Keratinocyte (primary cell): ENCODE data around the gene TENM4. TPM values are rescaled to one million over a fixed set of nuclear protein-coding genes. Genes with fewer than 3 reads are reported as not detected.

Experiments used
- DNase-seq: peaks from one replicate; pipeline ENCODE4 v3.0.0-alpha.2; 2011; ENCODE audit warnings: low read depth, missing footprints, low spot score
- FAIRE-seq: peaks from 2 replicates; lab custom pipeline; 2011; peaks lifted over from hg19 to GRCh38; lab: Jason Lieb, UNC
- H2AFZ ChIP-seq: 2 replicates; pipeline ENCODE4 v1.6.0; 2012; ENCODE audit warnings: low read length, control low read depth, inconsistent platforms; ENCODE audit not compliant: control insufficient read depth
- H3K27ac ChIP-seq: 2 replicates; pipeline ENCODE4 v1.5.1; 2011; ENCODE audit warnings: low read length; ENCODE audit not compliant: control insufficient read depth, insufficient read depth
- H3K27me3 ChIP-seq: 3 replicates; pipeline ENCODE4 v1.6.0; 2011; ENCODE audit warnings: low read length; ENCODE audit not compliant: control insufficient read depth, insufficient read depth; ENCODE audit errors: extremely low read depth
- H3K36me3 ChIP-seq, 2 experiments: 2 replicates in 1 of 2; 3 replicates in 1 of 2; pipeline ENCODE4 v1.5.1; 2011; ENCODE audit warnings: low read length in 2 of 2, mild to moderate bottlenecking in 1 of 2; ENCODE audit not compliant: control insufficient read depth in 2 of 2, insufficient read depth in 2 of 2; ENCODE audit errors: extremely low read depth in 1 of 2
- H3K4me1 ChIP-seq: 3 replicates; pipeline ENCODE4 v1.5.1; 2011; ENCODE audit warnings: low read length; ENCODE audit not compliant: control insufficient read depth, insufficient read depth; ENCODE audit errors: extremely low read depth
- H3K4me2 ChIP-seq: 3 replicates; pipeline ENCODE4 v1.6.0; 2011; ENCODE audit warnings: low read depth, low read length; ENCODE audit not compliant: control insufficient read depth, insufficient read depth; ENCODE audit errors: extremely low read depth
- H3K4me3 ChIP-seq, 3 experiments: fragments of 200-600 bp in 1 of 3; sonication (generic) in 1 of 3; 2 replicates in 2 of 3; 3 replicates in 1 of 3; pipeline ENCODE4 v1.5.1; 2011 to 2016; ENCODE audit warnings: low read length in 3 of 3, mild to moderate bottlenecking in 3 of 3, control low read depth in 2 of 3, inconsistent platforms in 1 of 3, low read depth in 1 of 3, mixed read lengths in 1 of 3, mixed run types in 1 of 3, moderate library complexity in 1 of 3; ENCODE audit not compliant: control insufficient read depth in 2 of 3, insufficient read depth in 2 of 3; ENCODE audit errors: extremely low read depth in 1 of 3
- H3K79me2 ChIP-seq: 2 replicates; pipeline ENCODE4 v1.6.0; 2012; ENCODE audit warnings: low read length; ENCODE audit not compliant: control insufficient read depth, insufficient read depth
- H3K9ac ChIP-seq: 3 replicates; pipeline ENCODE4 v1.6.0; 2011; ENCODE audit warnings: low read length; ENCODE audit not compliant: control insufficient read depth, insufficient read depth; ENCODE audit errors: extremely low read depth
- H3K9me1 ChIP-seq: 3 replicates; pipeline ENCODE4 v1.6.0; 2011; ENCODE audit warnings: low read length; ENCODE audit not compliant: control insufficient read depth, insufficient read depth; ENCODE audit errors: extremely low read depth
- H3K9me3 ChIP-seq: 2 replicates; pipeline ENCODE4 v1.5.1; 2012; ENCODE audit warnings: low read depth, low read length; ENCODE audit not compliant: control insufficient read depth
- H4K20me1 ChIP-seq: 3 replicates; pipeline ENCODE4 v1.6.0; 2011; ENCODE audit warnings: low read length; ENCODE audit not compliant: control insufficient read depth, insufficient read depth; ENCODE audit errors: extremely low read depth
- CTCF ChIP-seq, 3 experiments: IDR thresholded peaks in 1 of 3; conservative IDR thresholded peaks in 1 of 3; optimal IDR thresholded peaks in 1 of 3; 2 replicates in 2 of 3; 3 replicates in 1 of 3; pipeline versions ENCODE3 to v1.5.1; 2011; ENCODE audit warnings: low read length in 3 of 3, mild to moderate bottlenecking in 3 of 3, moderate library complexity in 2 of 3, control low read depth in 1 of 3, inconsistent platforms in 1 of 3; ENCODE audit not compliant: insufficient read depth in 2 of 3; ENCODE audit errors: extremely low read depth in 1 of 3
- EZH2 ChIP-seq: IDR thresholded peaks from one replicate; pipeline ENCODE4 v1.6.1; 2012; ENCODE audit warnings: inconsistent platforms, mild to moderate bottlenecking, low read length, moderate library complexity
- dilution Hi-C: fragments of 300-500 bp; cut with MboI; formaldehyde crosslinking; loops from one replicate; pipeline ENCODE4 v1.7.0; 2020; ENCODE audit warnings: low sequenced_read_pairs; ENCODE audit not compliant: extremely low pct_ligation_motif_present
- polyA plus RNA-seq, 5 experiments: library from polyadenylated mRNA; depleted of rRNA in 3 of 5; stranded (reverse) in 3 of 5; stranded (forward) in 1 of 5; unstranded in 1 of 5; fragments of >200 nt; gene quantifications; 1 replicate in 1 of 5; 2 replicates in 3 of 5; 3 replicates in 1 of 5; pipeline versions ENCODE4 v1.2.1 to v1.2.3, GENCODE V29; 2011 to 2012; ENCODE audit warnings: missing spikeins in 2 of 5, low read depth in 1 of 5, low replicate concordance in 1 of 5

The TENM4 gene
- polyA plus RNA-seq, 1 donor (not counting 4 experiments of a cell fraction or from before 2014, with no cell fraction given): 3.5 TPM

- Histone ChIP-seq H3K4me1 (no peaks in the 10 kb centered on the region), H3K9ac (no peak overlapping the region), H3K27ac (no peak overlapping the region), H3K36me3 (no peaks in the 10 kb centered on the region), H4K20me1 (no peaks in the 10 kb centered on the region), H3K79me2 (no peaks in the 10 kb centered on the region), H3K4me3 (no peak overlapping the region), H2AFZ (no peak overlapping the region), H3K27me3 (no peaks in the 10 kb centered on the region), H3K4me2 (no peak overlapping the region), H3K9me1 (no peaks in the 10 kb centered on the region), H3K9me3 (no peaks in the 10 kb centered on the region)
- FAIRE-seq (no peak), DNase-seq (no peak)
- TF ChIP-seq EZH2 (no peak), CTCF (optimal IDR thresholded peaks at IDR 0.05 in 1 of 3, IDR thresholded peaks at IDR 0.05 in 1 of 3, conservative IDR thresholded peaks at IDR 0.05 in 1 of 3; ENCODE audit: extremely low read depth in 1 of 3, insufficient read depth in 2 of 3, low read length in 3 of 3) (no peak)
- dilution Hi-C loops: no loop called here
These were observed 361.8 kb downstream of the TENM4 start for GRCh38 chr11:79078999-79079398.

- no peak overlapping the region for H3K27ac ChIP-seq
These were observed 362.4 kb downstream of the TENM4 start for GRCh38 chr11:79078456-79078855.

More at GRCh38 chr11:79078456-79078855, 362.4 kb downstream of the TENM4 start:
- no peaks in the 10 kb centered on the region for H3K79me2 ChIP-seq
- no peak overlapping the region for H3K9ac ChIP-seq
- H3K9me3 ChIP-seq: no peaks in the 10 kb centered on the region
- TF ChIP-seq CTCF (optimal IDR thresholded peaks at IDR 0.05 in 1 of 3, IDR thresholded peaks at IDR 0.05 in 1 of 3, conservative IDR thresholded peaks at IDR 0.05 in 1 of 3; ENCODE audit: extremely low read depth in 1 of 3, insufficient read depth in 2 of 3, low read length in 3 of 3): no peak
- TF ChIP-seq EZH2: no peak
- dilution Hi-C loops: no loop called here
- no peaks in the 10 kb centered on the region for H3K27me3 ChIP-seq
- H3K4me3 ChIP-seq: no peak overlapping the region
- no peaks in the 10 kb centered on the region for H3K4me1 ChIP-seq
- H3K9me1 ChIP-seq: no peaks in the 10 kb centered on the region
- no peak overlapping the region for H2AFZ ChIP-seq
- DNase-seq: no peak
- no peaks in the 10 kb centered on the region for H4K20me1 ChIP-seq
- no peak overlapping the region for H3K4me2 ChIP-seq
- H3K36me3 ChIP-seq: no peaks in the 10 kb centered on the region
- FAIRE-seq: no peak
